GM18868 (cell line): ENCODE measurements around the gene SERINC2.

Source experiments
- ATAC-seq: cut with Tn5 transposase; IDR thresholded peaks from one replicate; pipeline ENCODE4 v1.9.1; 2021; ENCODE audit warnings: mild to moderate bottlenecking, moderate library complexity; ENCODE audit not compliant: unreplicated experiment

SERINC2 gene

DNA sequence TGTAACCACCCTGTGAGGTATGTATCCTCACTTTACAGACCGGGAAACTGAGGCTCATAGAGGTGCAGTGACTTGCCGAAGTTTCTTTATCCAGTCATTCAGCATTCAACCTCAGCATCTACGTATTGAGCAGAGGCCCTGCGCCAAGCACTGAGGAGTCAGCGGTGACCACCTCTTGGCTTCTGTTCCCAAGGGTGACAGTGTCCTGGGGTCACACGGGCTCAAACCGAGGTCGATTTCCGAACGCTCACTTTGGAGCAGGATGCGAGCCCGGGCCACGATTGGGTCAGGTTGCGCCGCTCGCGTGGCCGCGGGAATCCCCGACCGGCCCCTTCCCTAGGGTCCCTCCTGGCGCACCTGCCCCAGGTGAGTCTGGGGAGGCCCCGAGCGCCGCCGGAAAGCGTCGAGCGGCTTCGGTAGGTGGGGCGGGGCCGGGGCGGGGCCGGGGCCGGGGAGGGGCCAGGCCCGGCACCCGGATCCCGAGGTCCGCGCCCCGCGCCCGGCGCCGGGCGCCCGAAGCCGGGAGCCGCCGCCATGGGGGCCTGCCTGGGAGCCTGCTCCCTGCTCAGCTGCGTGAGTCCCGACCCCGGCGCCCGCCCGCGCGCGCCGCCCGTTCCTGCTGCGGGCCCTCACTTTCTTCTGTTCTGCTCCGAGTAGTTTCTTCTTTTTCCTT, at the start of gene SERINC2:
SERINC2 (plus strand) TSS at position 482 of the 673 bp plus-strand sequence; CDS start at position 535, 53 bp downstream.
- ATAC-seq, result no peak

DNA sequence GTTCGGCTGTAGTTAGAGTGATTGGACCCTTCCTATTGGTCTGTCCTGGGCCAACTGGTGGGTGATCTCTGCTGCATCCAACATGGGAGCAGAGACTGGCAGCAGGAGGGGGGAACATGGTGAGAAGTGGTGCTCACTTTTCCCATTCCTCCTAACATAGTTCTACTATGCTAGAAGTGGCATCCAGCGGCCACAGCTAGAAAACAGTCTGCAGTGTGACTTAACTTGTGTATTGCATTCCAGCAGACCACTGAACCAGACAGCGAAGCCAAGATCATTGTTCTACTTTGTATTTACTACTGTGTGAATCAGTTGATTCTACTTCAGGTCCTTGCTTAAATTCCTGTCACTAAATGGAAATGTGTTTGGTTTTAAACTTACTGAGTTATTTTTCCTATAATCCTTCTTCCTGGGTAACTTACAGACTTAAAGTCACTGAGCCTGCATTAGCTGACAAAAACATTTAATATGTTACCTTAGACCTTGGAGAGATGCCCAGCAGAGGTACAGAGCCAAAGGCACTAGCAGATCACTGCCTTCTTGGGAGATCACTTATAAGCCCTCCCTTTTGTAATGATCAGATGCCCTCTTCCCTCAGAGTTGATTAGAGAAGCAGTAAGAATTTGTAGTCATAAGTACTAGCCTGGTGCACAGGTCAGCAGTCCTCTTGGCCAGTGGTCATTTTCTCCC, 48.3 kb upstream of the SERINC2 start:
- no peak for ATAC-seq

DNA sequence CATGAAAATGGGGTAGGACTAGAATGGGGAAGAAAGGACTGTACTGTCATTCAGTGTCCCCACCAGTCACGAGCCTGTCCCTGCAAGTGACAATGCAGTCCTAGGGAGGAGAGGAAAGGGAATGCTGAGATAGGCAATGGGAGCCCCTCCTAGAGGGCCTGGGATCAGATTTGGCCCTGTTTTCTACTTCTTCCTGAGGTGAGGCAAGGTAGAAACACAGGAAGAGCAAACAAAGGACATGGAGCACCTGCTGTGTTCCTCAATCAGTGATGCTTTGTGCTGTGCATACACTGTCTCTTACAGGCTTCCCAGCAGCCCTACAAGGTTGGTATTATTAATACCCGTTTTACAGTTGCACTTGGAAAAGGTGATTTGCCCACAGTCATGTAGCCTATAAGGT, 46.2 kb upstream of the SERINC2 start:
- ATAC-seq, result no peak

DNA sequence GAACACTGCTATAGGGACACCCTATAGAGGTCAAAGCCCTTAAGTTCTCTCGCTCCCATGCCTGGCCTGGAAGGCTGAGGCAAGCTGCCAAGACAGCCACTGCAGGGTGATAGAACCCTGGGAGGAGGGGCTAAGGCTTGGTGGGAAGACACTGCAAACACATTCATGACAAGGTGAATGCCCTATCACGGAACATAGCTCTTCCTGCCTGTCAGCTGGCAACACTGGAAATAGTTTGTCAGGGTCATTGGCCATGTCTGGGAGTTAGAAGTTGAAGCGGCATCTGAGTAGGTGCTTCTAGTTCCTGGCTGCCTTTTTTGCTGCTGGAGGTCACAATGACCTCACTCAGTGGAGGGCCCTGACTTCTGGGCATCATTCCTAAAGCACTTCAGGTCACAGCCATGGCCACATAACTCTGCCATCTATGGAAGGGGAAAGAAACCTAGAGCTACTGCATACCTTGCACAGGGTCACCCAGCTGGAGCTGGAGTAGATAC, 44.4 kb upstream of the SERINC2 start:
- no peak for ATAC-seq

DNA sequence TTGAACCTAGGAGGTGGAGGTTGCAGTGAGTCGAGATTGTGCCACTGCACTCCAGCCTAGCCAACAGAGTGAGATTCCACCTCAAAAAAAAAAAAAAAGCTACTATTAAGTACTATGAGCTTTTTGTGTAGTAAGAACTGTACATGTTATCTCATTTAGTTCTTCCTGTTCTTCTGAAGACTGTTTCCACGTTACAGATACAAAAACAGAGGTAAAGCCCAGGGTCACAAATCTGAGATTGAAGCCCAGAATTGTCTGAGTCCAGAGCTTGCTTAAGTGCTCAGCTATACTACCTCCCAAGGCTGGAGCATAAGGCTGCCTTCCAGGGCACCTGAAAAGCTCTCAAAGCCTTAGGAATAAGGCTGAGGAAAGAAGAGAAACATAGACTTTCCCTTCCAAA, 43.0 kb upstream of the SERINC2 start:
- ATAC-seq, result no peak

DNA sequence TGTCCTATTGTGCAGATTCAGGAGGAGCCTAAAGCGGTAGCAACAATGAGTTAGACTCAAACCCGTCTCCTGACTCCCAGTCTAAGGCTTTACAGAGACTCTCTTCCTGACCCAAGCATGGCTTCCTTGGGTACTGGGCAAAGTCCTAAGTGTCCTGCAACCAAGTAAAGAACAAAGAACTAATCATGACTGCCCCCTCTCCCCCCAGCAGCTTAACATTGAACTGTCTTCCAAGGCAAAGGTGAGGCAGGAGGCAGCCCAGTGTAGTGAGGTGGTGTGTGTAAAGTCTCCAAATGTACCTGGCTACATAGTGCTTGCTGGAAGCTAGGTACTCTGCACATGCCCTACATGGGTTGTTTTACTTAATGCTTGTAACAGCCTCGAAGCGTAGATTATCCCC, 42.4 kb upstream of the SERINC2 start:
- ATAC-seq, result no peak

DNA sequence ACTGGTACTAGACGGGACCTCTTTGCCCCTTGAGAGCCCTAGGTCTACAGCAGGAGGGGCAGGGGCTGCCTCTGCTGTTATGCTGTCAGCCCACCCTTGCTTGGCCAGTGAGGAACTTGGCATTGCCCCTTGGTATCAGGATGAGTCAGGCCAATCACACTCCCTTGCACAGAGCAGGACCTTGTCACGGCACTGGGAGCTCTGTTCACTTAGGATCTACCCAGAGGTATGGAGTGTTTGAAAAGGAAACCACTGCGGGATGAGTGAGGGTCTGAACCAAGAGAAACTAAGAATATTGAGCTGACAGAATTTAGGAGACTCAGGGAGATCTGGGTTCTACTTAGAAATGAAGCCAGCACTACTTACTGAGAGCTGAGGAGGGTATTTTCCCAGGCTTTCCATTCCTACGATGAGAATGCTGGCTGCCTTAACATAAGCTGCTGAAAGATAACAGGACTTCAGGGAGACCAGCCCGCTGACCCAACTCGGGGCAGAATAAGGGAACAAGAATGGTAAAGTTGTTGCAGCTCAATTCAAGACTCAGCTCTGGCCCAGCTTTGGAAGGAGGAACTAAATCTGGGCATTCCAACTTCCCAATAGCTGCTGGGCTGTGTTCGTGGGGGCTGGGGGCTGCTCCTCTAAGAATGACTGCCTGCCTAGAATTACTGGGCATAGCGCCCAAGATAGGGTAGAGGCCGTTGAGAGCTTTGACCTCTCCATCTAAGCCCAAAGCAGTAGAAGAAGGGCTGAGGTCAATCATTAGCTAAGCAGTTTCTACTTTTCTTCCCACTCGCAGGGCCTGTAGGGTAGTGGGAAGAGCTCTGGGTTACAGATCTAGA, 41.7 kb upstream of the SERINC2 start:
- ATAC-seq, result no peak

DNA sequence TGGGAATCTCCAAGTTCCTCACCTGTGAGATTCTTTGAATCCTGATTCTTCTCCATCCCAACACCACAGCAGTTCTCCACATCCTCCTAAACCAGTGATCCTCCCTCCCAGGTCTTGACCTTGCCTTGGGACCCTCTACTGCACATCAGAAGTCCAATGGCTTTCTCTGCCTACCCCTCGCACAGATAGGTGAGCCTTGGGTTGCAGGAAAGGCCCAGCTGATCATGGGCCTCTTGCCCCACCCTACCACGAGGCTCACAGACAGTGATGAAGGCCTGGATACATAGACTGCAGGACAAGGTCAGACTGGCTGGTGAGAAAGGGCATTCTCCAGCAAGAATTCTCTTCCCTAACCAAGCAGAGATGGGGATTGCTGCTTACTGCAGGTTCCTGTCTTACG, 41.0 kb upstream of the SERINC2 start:
- no peak for ATAC-seq

DNA sequence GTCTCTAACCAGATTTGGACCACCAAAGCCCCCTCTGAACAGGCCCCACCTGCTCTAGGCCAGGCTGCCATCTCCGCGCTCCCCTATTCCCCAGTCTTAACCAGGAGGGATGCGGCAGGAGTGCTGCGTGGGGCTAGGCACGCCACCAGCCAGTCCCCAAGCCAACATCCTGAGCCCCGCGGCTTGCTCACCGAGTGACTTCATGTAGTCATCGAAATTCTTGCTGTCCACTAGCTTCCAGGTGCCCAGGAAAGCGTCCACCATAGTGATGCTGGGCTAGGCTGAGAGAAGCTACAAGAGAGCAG, 40.3 kb upstream of the SERINC2 start:
- ATAC-seq, result no peak

DNA sequence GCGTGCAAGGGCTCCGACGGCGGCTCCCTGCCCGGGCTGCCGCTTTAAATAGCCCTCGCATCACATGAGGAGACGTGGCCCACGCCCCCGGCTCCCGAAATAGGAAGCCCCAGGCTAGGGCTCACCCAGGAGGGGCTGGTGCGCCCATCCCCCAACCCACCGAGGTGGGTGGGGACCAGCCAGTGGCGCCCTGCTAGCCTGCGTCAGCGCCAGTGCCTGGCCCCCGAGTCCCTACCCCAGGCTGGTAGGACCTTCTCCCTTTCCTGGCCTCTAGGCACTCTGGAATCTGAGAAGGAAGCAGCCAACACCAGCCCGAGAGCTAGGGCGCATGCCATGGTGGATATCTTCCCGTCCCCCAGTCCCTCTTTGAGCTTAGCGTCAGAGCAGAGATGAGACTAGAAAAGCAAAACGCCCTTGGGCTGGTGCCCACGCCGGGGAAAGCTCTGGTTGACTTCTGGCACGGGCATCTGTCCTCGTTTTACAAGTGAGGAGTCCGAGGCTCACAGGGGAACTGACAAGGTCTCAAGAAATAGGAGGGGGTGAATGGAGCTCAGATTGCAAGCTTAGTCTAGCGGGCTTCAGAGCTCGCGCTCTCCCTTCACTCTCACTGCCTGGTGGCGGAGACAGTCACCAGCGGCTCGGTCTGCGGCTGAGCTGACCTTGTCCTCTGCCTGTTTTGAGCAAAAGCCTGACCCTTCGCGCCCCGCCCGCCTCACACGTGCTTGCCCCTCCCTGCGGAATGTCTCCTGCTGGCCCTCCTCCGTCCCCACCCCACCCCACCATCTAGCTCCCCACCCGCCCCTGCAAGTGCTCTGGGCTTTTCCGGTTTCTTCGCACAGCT, 39.7 kb upstream of the SERINC2 start, which contains the start of gene FABP3:
FABP3 (minus strand) TSS at position 21 of the 841 bp plus-strand sequence. CDS start 62 bp downstream, outside the sequence.
- peak; percentile 40 for ATAC-seq

DNA sequence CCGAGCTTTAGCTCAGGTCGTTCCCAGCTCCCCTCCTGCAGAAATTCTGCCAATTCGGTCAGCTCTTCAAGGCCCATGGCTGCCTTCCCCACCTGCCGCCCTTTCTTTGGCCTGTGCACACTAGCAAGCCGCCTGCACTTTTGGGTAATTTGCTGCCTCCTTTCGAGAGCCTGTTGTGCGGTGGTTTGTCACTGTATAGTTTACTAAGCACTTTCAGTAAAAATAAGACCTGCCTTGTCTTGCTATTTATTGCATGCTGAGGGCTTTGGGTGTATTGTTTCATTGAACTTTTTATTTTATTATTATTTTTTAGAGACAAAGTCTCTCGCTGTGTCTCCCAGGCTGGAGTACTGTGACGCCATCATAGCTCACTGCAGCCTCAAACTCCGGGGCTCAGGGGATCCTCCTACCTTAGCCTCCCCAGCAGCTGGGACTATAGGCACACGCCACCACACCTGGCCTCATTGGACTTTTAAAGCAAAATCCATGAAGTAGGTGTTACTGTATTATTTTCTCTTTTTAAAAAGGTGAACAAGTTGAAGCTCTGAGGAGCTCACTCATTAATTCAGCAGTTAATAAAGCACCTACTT, 39.0 kb upstream of the SERINC2 start:
- no peak for ATAC-seq

DNA sequence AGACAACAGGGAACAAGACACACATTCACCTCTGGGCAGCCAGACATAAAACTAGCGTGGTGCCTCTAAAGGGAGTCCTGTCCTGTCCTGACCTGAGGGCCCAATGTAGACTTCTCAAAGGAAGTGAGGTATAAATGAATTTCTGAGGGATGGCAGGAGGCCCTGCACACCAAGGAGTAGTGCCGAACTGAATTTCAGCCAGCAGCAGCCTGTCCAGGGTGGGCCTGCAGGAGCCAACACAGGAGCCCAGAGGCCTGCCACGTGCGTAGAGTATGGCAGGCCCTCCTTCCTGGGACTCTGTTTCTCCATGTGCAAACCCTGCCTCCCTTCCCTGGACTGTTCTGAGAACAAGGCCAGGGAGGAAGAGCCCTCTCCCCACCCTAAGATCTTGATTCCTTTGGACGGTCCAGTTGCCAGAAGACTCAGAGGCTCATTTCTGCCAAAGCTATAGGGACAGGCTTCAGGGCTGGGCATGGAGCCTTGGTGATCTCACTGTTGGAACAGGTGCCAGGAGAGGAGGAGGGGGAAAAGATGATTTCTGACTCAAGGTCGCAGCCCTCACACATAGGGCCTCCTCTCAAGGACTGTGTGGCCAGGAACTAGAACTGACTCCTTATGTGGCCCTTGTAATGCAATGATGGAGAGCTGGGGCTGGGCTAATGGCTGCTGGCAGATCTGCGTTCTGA, 38.4 kb upstream of the SERINC2 start:
- no peak for ATAC-seq

DNA sequence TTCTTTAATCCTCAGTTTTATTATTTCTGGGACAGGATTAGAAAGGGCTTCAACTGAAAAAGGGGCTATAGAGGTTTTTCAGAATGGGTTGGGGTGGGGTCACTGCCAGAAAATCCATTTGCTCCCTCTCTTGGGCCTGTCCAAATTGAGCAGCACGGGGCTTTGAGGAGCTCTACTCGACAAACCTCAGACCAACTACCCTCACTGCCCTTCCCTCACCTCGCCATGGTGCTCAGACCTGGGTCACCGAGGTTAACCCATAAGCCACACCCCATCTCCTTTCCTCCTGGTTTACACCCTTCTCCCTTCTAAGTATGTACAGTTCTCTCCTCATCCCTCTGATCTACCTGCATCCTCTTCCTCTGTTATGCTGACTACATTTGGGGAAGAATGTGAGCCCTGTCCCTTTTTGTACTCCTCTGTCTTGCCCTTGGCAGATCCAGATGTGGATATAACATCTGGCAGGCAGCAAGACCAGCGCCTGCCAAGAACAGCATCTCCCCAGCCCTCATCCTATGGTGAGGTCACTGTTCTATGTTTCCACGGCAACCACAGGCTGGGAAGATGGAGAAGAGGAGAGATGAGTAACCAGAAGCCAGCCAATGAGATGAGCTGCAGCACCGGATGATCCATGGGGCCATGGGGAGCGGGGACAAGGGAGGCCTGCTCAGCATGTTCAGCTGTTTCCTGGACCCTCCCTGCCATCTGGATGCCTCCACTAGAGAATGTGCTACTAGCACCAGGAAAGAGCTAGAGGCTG, 36.5 kb upstream of the SERINC2 start:
- no peak for ATAC-seq

DNA sequence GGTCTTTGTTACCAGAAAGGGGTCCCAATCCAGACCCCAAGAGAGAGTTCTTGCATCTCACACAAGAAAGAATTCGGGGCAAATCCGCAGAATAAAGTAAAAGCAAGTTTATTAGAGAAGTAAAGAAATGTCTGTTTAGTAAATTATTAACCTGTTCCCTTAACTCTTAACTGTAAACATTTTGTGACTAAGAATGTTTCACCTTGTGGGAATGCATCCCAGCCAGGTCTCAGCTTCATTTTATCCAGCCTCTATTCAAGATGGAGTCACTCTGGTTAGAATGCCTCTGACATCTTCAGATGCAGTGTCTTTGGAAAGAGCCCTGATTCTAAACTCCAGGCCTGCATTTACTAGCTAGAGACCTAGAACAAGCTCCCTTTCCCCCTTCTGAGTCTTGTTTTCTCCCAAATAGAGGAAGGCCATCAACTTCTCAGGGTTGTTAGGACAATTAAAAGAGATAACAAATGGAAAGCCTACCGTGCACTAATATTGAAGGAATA, 35.6 kb upstream of the SERINC2 start:
- ATAC-seq, result no peak

DNA sequence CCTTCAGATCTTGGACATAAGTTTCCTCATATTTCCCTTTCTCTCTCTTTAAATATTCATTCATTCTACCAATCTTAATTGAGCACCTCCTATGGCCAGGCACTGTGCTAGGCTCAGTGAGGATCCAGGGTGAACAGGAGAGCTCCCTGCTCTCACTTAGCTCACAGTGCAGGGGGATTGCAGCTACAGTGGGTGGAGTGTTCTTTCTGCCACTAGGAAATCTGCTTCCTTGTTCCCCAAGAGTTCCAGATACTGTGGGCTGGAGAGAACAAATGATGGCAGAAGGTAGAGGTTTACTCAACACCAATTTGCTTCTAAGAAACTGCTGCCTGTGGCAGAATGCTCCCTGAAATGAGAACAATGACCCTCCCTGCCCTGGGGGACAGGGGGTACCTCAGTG, 35.0 kb upstream of the SERINC2 start:
- ATAC-seq, result no peak

DNA sequence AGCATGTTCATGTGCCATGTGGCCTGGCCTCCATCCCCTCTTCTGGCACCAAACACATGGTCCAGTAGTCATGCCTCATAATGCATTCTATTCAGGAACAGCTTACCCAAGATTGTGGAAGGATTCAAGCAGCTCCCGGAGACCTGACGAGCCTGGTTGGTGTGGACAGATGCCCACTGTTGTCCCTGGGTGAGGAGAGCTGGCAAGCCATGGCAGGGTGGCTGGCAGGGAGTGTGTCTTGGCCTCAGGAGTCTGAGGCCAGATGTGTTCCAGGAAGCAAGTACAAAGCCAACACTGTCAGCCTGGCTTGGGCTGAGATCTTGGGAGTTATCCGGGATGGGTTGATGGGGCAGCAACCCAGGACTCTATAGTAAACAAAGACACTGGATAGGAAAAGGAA, 32.8 kb upstream of the SERINC2 start:
- no peak for ATAC-seq

DNA sequence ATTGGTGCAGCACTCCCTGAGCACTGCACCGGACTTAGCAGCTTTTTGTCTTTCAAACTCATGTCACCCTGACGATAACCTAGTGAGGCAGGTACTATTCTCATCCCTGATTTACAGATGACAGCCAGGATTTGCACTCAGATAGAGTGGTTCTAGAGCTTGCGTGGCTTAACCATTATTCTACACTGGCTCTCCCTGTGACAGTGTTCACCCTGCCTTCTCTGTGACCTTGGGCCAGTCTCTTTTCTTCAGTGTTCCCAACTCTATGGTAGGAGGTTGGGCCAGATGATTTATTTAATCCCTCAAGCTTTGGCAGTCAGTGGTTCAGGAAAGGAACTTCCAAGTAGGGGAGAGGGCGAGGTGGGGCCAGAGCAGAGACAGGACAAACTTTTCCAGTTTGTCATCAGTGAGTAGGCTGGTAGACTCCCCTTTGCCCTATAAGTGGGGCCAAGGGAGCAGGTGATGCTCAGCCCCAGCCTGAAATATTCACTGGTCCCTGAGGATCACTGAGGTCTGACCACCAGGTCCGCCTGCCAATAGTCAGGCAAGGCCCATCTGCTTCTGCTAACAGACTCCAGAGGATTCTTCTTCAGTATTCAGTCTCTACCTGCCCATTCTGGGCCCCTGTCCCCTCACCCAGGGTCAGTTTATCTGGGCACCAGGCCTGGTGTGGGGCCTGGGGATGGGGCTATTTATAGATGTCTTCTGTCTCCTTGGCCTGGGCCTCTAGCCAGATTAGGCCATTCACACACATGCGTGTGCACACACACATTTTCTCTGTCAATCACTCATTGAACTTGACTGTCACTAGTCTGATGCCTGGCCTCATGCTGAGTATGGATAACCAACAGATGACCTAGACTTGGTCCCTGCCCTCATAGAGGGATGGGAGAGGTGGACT, 31.4 kb upstream of the SERINC2 start:
- no peak for ATAC-seq
